Stimulated activated CD4-positive, alpha-beta T cell treated with anti-CD3 and anti-CD28 coated beads, TNF-alpha, amount 100 ng/mL, for 1 hour (primary cell): ENCODE results near the gene GPC6.
A peak's percentile ranks its signal among the peaks of the same experiment; 100 is the strongest.
"Not testable (repeated sequence)": the region's sequence is repeated elsewhere in the genome, so short reads cannot be mapped to it uniquely, and the experiment has no call there.

ENCODE experiments used
- DNase-seq, 3 donors: peaks; one replicate each; pipeline ENCODE4 v3.0.0-alpha.2; 2020; ENCODE audit warnings: low read depth in 3 of 3, low spot score in 1 of 3

The GPC6 gene

GRCh38 chr13:94331281-94331680 is 1104.7 kb downstream of the GPC6 start:
- DNase-seq = no peak

GRCh38 chr13:94332359-94333096 is 1105.9 kb downstream of the GPC6 start:
- DNase-seq = no peak

GRCh38 chr13:94333131-94333820 is 1106.7 kb downstream of the GPC6 start:
- no peak for DNase-seq

GRCh38 chr13:94335761-94336526 is 1109.3 kb downstream of the GPC6 start:
- no peak for DNase-seq

GRCh38 chr13:94339116-94339687 is 1112.6 kb downstream of the GPC6 start:
- no peak for DNase-seq

GRCh38 chr13:94342436-94343242 is 1116.0 kb downstream of the GPC6 start:
- no peak for DNase-seq

- DNase-seq = no peak
Observed at GRCh38 chr13:94343243-94343585, 1116.6 kb downstream of the GPC6 start.

GRCh38 chr13:94343687-94344086 is 1117.1 kb downstream of the GPC6 start:
- not testable (repeated sequence) for DNase-seq

GRCh38 chr13:94344126-94344818 is 1117.7 kb downstream of the GPC6 start:
- DNase-seq = no peak

- no peak for DNase-seq
Observed at GRCh38 chr13:94345374-94346195, 1119.0 kb downstream of the GPC6 start.

- DNase-seq = no peak
Observed at GRCh38 chr13:94346261-94347019, 1119.8 kb downstream of the GPC6 start.

GRCh38 chr13:94351292-94351990 is 1124.8 kb downstream of the GPC6 start:
- no peak for DNase-seq

- DNase-seq = no peak
Observed at GRCh38 chr13:94352057-94352456, 1125.5 kb downstream of the GPC6 start.

- DNase-seq = no peak
Observed at GRCh38 chr13:94353167-94353710, 1126.6 kb downstream of the GPC6 start.

GRCh38 chr13:94359875-94360274 is 1133.3 kb downstream of the GPC6 start:
- no peak for DNase-seq

GRCh38 chr13:94362411-94362909 is 1135.9 kb downstream of the GPC6 start:
- peak; percentile 18 to 34 (median 20) for DNase-seq

- no peak for DNase-seq
Observed at GRCh38 chr13:94366677-94367076, 1140.1 kb downstream of the GPC6 start.
